Stimulated activated CD4-positive, alpha-beta T cell treated with anti-CD3 and anti-CD28 coated beads, Interleukin-1b, Interleukin-23, amount 100 ng/mL, for 4 hours (primary cell): ENCODE data around the gene THRAP3.
A peak's percentile ranks its signal among the peaks of the same experiment; 100 is the strongest.
"Not testable (repeated sequence)": the region's sequence is repeated elsewhere in the genome, so short reads cannot be mapped to it uniquely, and the experiment has no call there.

Source experiments
- DNase-seq, 2 donors: peaks; one replicate each; pipeline ENCODE4 v3.0.0-alpha.2; 2020; ENCODE audit warnings: low read depth in 2 of 2

THRAP3 gene

GRCh38 chr1:36247538-36247937 lies 23.3 kb downstream of the THRAP3 start:
- DNase-seq = no peak

DNA sequence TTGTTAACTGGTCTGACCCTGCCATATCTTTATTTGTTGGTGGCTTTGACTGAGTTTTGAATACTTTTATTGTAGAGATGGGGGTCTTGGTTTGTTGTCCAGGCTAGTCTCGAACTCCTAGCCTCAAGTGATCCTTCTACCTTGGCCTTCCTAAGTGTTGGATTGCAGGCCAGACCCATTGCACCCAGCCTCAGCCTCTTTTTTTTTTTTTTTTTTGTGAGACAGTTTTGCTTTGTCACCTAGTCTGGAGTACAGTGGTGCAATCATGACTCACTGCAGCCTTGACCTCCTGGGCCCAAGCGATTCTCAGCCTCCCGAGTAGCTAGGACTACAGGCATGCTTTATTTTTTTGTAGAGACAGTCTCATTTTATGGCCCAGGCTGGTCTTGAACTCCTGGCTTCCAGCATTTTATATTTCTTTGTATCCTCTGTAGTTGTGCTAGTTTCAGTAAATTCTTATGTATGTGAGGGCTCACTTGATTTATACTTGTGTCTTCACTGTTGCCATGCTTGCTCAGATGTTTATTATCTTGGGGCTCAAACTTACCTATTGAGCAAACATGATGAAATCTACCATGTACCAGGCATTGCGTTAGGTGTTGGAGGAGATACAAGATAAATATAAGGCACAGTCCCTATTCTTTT lies 24.1 kb downstream of the THRAP3 start:
- DNase-seq = no peak

DNA sequence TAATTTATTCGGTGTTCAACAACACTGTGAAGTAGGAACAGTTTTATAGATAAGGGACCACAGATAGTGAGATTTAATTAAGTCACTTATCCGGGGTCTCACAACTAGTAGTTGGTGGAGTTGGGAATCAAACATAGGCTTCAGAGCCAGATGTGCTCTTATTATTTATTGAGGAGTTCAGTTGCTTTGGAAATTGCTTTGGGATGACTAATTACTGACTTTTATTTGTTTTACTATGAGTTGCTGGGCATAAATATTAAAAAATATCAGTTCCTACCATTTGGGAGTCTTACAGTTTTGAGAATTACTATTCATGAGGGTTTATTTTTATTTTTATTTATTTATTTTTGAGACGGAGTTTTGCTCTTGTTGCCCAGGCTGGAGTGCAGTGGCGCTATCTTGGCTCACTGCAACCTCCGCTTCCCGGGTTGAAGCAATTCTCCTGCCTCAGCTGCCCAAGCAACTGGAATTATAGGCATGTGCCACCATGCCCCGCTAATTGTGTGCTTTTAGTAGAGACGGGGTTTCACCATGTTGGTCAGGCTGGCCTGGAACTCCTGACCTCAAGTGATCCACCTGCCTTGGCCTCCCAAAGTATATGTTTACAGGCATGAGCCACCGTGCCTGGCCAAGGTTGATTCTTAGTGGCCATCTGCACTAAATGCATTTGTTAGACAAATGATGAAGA lies 27.7 kb downstream of the THRAP3 start:
- DNase-seq = no peak

DNA sequence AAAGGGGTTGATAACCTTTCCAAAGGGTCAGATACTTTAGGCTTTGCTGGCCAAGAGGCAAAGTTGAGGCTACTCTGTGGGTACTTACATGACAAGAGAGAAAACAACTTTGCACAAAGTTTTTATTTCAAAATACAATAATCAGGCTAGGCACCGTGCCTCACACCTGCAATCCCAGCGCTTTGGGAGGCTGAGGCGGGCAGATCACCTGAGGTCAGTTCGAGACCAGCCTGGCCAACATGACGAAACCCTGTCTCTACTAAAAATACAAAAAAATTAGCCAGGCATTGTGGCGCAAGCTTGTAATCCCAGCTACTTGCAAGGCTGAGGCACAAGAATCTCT lies 28.2 kb downstream of the THRAP3 start:
- DNase-seq = not testable (repeated sequence)

GRCh38 chr1:36253161-36253862 lies 29.1 kb downstream of the THRAP3 start:
- DNase-seq = no peak

DNA sequence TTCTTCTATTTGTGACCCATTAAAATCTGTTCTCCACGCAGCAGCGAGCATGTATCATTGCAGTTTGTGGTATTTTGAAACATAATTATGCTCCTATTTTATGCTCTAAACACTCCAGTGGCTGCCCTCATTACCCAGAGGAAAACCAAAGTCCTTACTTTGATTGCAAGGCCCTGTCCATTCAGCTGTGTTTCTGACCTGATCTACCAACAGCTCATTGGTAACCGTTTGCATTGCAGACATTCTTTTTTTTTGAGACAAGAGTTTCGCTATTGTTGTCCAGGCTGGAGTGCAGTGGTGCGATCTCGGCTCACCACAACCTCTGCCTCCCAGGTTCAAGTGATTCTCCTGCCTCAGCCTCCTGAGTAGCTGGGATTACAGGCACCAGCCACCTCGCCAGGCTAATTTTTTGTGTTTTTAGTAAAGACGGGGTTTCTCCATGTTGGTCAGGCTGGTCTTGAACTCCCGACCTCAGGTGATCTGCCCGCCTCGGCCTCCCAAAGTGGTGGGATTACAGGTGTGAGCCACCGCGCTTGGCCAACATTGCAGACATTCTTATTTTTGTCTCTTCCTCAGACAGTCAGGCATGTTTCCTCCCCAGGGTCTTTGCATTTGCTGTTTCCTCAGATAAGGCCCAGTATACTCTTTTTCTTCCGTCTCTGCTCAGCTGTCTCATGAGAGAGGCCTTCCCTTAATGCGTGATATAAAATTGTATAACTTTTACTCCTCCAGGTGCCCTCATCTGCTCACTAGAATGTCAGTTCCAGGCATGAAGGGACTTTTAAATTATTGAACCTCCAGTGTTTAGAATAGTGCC lies 32.5 kb downstream of the THRAP3 start:
- no peak for DNase-seq

DNA sequence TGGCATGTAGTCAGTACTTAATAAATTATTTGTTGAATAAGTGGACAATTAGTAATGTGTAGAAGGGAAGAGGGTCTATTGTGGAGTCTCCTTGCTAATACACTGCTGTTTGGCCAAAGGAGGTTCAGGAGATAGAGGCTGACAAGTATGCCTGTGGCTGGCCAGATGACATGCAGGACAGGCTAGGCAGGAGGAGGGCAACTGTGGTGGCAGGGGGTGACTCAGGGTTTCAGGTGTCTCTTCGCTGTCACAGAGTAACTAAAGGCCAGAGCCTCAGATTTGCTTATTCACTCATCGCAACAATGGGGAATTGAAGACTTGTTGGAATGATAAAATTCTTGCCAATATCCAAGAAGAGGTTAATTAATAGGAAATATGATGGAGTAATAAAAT lies 33.1 kb downstream of the THRAP3 start:
- DNase-seq = no peak

- DNase-seq = no peak
Observed at GRCh38 chr1:36258960-36259344, 34.7 kb downstream of the THRAP3 start.

- DNase-seq = no peak
Observed at GRCh38 chr1:36268981-36269380, 44.7 kb downstream of the THRAP3 start.

GRCh38 chr1:36269408-36269838 lies 45.2 kb downstream of the THRAP3 start:
- no peak for DNase-seq

DNA sequence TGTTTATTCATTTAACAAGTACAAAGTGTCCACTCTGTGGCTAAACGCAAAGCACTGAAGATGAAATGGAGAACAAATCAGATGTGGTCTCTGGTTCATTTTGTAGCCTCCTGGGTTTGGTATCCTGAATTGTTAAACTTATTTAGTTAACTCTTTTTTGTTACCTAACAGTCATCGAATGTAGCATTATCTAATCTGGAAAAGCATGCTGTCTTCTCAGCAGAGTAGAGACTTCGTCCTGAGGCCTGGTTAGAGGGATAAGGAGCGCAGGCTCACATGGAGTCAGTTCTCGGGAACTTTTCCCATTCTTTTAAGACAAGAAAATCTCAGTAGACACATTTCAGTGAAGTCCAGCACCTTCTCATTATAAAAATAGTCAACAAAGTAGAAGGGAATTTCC lies 48.8 kb downstream of the THRAP3 start:
- DNase-seq = no peak

DNA sequence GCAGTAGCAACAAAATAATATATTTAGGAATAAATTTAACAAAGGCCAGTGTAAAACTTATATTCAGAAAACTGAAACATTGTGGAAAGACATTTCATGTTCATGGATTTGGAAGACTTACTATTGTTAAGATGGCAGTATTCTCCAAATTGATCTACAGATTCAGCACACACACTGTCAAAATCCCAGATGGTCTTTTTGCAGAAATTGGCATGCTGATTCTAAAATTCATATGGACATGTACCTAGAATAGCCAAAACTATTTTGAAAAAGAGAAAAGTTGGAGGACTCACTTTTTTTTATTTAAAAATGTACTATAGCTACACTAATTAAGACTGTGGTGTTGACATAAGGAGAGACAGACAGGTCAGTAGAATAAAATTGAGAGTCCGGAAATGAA lies 50.0 kb downstream of the THRAP3 start:
- DNase-seq = no peak

DNA sequence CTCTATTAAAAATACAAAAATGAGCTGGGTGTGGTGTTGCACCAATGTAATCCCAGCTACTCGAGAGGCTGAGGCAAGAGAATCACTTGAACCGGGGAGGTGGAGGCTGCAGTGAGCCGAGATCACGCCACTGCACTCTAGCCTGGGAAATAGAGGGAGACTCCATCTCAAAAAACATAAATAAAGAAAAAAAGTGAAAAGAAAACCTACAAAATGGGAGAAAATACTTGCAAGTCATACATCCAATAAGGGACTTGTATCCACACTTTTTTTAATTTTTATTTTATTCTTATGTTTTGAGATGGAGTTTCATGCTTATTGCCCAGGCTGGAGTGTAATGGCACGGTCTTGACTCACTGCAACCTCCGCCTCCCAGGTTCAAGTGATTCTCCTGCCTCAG lies 52.4 kb downstream of the THRAP3 start:
- DNase-seq = no peak

DNA sequence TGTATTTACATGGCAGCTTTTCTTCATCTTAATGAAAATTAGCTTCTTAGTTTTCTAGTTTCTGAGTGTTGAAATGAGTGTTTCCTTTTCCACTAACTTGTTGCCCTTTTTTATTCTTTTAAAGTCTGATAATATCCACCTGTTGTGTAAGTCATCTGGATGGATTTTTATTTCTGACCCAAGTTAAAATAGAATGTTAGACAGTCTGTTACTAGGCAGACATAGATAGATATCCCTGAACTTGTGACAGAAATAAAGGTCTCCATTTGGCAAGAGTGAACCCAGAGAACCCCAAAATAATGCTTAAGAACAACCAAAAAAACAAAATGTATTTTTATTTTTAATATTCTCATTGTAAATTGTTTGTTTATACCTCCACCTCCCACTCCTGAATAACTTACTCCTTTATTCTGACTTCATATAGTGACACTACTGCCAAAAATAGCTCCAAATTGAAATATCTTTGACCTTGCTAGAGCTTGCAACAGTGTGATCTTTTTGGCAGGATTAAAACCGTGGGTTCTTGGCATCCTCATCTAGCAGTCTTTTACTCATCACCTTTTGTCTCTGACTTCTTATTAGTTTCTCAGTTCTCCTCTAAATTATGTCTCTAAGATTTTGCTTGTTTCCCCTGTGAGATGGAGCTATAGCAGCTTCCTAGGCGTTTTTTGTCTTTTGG lies 55.0 kb downstream of the THRAP3 start:
- no peak for DNase-seq

GRCh38 chr1:36279789-36280296 lies 55.6 kb downstream of the THRAP3 start:
- no peak for DNase-seq

GRCh38 chr1:36284061-36284460 lies 59.8 kb downstream of the THRAP3 start:
- no peak for DNase-seq

DNA sequence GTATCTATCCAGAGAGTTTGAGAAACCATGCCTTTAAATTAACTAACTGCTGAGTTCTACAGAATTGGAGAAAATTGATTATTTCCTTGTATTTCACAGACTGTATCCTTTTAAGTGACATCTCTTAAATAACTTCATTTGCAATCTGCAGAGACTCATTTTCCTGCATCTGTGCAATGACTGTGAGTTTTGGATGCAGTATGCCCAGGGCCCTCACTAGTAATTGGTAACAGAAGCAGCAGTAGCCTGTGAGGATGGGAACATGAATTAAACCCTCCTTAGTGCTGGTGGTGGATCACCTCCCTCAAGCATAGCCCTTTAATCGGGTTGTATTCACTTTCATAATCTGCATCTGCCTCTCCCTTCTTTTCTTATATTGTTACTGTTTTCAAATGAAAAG lies 60.3 kb downstream of the THRAP3 start:
- no peak for DNase-seq

DNA sequence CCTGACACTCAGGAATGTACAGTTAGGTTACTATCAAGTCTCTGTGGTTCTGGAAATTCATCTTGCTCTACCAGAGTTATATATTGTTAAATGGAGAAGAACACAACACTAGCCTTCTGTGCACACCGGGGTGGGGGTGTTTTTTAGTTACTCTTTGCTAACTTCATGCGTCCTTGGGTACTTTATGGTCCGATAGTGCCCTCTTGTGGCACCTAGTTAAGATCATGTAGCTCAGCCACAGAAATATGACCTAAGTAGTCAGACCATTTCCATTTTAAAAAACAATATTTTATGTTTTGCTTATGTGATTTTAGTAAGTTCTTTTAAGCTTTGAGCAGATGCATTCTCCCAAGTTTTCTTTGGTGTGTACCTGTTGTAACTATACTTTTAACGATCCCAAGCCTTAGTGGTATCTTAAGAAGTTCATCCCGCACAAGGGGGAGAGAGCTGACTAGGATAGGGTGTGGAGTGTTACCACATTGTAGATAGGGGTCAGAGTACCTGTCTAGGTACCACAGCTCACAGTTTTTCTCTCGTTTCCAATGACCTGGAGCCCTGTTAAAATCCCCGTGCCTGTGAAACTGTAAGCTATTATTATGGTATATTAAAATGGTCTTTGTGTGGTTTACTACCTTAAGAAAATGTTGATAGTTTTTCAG lies 61.3 kb downstream of the THRAP3 start:
- DNase-seq = peak in 1 of 2 donors; percentile 55

GRCh38 chr1:36286802-36287201 lies 62.6 kb downstream of the THRAP3 start:
- DNase-seq = no peak

- no peak for DNase-seq
Observed at GRCh38 chr1:36287595-36287994, 63.4 kb downstream of the THRAP3 start.

DNA sequence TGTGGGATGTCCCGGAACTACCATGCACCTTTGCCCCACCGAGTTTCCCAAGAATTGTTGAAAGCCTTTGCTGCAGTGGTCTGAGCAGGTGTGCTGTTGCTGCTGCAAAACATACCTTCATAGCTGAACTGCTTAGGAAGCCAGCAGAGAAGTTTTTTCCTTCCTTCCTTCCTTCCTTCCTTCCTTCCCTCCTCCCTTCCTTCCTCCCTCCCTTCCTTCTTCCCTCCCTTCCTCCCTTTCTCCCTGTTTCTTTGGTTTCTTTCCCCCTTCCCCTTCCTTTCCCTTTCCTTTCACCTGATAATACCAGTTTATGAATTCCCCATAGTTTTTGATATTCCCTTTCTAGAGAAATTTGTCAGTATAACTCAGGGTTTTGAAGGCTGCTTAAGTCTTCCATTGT lies 71.1 kb downstream of the THRAP3 start:
- DNase-seq = no peak
